ENCODE measurements around the gene TAC4. TPM values are rescaled to one million over a fixed set of nuclear protein-coding genes. Genes with fewer than 3 reads are reported as not detected.

Gene TAC4
- total RNA-seq, 1 experiment from 2014 or later = not detected

GRCh38 chr17:49872754-49873377 lies 25.0 kb upstream of the TAC4 start:
- no peaks in the 10 kb centered on the region for H3K36me3 ChIP-seq (ENCODE audit: insufficient read depth, low read length, poor library complexity, severe bottlenecking)
- H3K4me1 ChIP-seq (ENCODE audit: insufficient read depth, low read length, poor library complexity, severe bottlenecking) = no peaks in the 10 kb centered on the region
- intact Hi-C loops (cut with micrococcal nuclease; ENCODE audit: unreplicated experiment) = no loop called here
- TF ChIP-seq, protein P1, sequence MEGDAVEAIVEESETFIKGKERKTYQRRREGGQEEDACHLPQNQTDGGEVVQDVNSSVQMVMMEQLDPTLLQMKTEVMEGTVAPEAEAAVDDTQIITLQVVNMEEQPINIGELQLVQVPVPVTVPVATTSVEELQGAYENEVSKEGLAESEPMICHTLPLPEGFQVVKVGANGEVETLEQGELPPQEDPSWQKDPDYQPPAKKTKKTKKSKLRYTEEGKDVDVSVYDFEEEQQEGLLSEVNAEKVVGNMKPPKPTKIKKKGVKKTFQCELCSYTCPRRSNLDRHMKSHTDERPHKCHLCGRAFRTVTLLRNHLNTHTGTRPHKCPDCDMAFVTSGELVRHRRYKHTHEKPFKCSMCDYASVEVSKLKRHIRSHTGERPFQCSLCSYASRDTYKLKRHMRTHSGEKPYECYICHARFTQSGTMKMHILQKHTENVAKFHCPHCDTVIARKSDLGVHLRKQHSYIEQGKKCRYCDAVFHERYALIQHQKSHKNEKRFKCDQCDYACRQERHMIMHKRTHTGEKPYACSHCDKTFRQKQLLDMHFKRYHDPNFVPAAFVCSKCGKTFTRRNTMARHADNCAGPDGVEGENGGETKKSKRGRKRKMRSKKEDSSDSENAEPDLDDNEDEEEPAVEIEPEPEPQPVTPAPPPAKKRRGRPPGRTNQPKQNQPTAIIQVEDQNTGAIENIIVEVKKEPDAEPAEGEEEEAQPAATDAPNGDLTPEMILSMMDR (conservative IDR thresholded peaks at IDR 0.05; ENCODE audit: low read depth, low read length) = no peak
- no peak for TF ChIP-seq EZH2 (IDR thresholded peaks at IDR 0.05; ENCODE audit: borderline replicate concordance, low read depth, low read length, poor library complexity, severe bottlenecking)
- H3K9me3 ChIP-seq (ENCODE audit: low read depth, low read length, poor library complexity, severe bottlenecking) = no peaks in the 10 kb centered on the region
- CTCF ChIA-PET = interaction anchor here (0.6 kb wide), 2 partner anchors 11 to 229 kb away, joined by 4 to 7 read pairs; no protein-coding TSS in a partner anchor
- POLR2A ChIA-PET (ENCODE audit: low non-redundant PET) = interaction anchor here (0.5 kb wide), 1 partner anchor 135 kb away, joined by 3 read pairs; no protein-coding TSS in a partner anchor
- BruUV-seq (replicated peaks) = no TSS peak
- no peak for DNase-seq (ENCODE audit: low spot score)
- no peak overlapping the region for H3K27ac ChIP-seq (ENCODE audit: low read depth, low read length, poor library complexity, severe bottlenecking)
- no peak overlapping the region for H3K4me3 ChIP-seq (ENCODE audit: low read depth, low read length, poor library complexity, severe bottlenecking)
- peaks cover 4% of the 10 kb centered on the region for H3K27me3 ChIP-seq (replicated peaks; ENCODE audit: insufficient read depth, low read depth, low read length, poor library complexity)

DNA sequence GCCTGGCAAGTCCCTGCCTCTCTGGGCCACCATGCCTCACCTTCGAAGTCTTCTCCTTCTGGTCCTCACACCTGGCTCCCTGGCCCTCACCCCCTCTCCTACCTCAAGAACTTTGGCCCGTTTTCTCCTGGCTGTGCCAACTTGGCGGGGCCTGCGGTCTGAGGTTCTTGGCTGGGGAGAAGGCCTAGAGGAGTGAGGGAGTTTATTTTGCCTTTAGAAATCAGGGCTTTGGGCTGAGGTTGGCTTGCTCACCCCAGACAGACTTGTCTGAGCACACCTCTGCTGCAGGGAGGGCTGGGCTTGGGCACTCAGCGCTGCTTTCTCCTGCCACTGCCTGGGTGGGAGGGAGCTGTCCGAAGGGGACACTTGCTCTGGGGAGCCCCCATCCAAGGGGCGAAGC lies 23.3 kb upstream of the TAC4 start:
- Histone ChIP-seq H3K36me3 (ENCODE audit: insufficient read depth, low read length, poor library complexity, severe bottlenecking) (no peaks in the 10 kb centered on the region), H3K27me3 (replicated peaks; ENCODE audit: insufficient read depth, low read depth, low read length, poor library complexity) (no peaks in the 10 kb centered on the region), H3K4me1 (ENCODE audit: insufficient read depth, low read length, poor library complexity, severe bottlenecking) (no peaks in the 10 kb centered on the region), H3K27ac (ENCODE audit: low read depth, low read length, poor library complexity, severe bottlenecking) (no peak overlapping the region), H3K4me3 (ENCODE audit: low read depth, low read length, poor library complexity, severe bottlenecking) (no peak overlapping the region), H3K9me3 (ENCODE audit: low read depth, low read length, poor library complexity, severe bottlenecking) (no peaks in the 10 kb centered on the region)
- intact Hi-C loops (cut with micrococcal nuclease; ENCODE audit: unreplicated experiment) = no loop called here
- no TSS peak for BruUV-seq (replicated peaks)
- CTCF ChIA-PET = no interaction called here
- POLR2A ChIA-PET (ENCODE audit: low non-redundant PET) = interaction anchor here (0.6 kb wide), 1 partner anchor 115 kb away, joined by 5 read pairs; no protein-coding TSS in a partner anchor
- no peak for DNase-seq (ENCODE audit: low spot score)
- TF ChIP-seq EZH2 (IDR thresholded peaks at IDR 0.05; ENCODE audit: borderline replicate concordance, low read depth, low read length, poor library complexity, severe bottlenecking) = no peak
- TF ChIP-seq, protein P1 (conservative IDR thresholded peaks at IDR 0.05; ENCODE audit: low read depth, low read length) = no peak

DNA sequence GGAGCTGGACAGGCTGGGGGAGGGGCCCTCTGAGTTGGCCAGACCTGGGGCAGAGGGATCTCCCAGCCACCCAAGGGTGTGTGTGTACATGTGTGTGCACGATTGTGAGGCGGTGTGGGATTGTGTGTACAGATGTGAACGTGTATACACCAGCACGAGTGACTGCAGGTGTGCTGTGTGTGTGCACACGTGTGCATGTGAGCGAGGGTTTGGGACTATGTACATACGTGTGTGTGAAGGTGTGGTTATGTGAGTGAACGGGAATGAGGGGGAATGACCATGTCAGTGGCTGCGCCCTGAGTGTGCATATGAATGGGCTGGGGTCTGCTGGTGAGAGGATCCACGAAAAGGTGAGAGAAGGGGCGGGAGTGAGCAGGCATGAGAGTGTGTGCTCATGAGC lies 22.4 kb upstream of the TAC4 start:
- no peak for DNase-seq (ENCODE audit: low spot score)
- no peaks in the 10 kb centered on the region for H3K27me3 ChIP-seq (replicated peaks; ENCODE audit: insufficient read depth, low read depth, low read length, poor library complexity)
- no TSS peak for BruUV-seq (replicated peaks)
- H3K9me3 ChIP-seq (ENCODE audit: low read depth, low read length, poor library complexity, severe bottlenecking) = no peaks in the 10 kb centered on the region
- no peak overlapping the region for H3K4me3 ChIP-seq (ENCODE audit: low read depth, low read length, poor library complexity, severe bottlenecking)
- POLR2A ChIA-PET (ENCODE audit: low non-redundant PET) = no interaction called here
- intact Hi-C loops (cut with micrococcal nuclease; ENCODE audit: unreplicated experiment) = no loop called here
- no peaks in the 10 kb centered on the region for H3K4me1 ChIP-seq (ENCODE audit: insufficient read depth, low read length, poor library complexity, severe bottlenecking)
- TF ChIP-seq, protein P1 (conservative IDR thresholded peaks at IDR 0.05; ENCODE audit: low read depth, low read length) = no peak
- TF ChIP-seq EZH2 (IDR thresholded peaks at IDR 0.05; ENCODE audit: borderline replicate concordance, low read depth, low read length, poor library complexity, severe bottlenecking) = no peak
- H3K36me3 ChIP-seq (ENCODE audit: insufficient read depth, low read length, poor library complexity, severe bottlenecking) = no peaks in the 10 kb centered on the region
- CTCF ChIA-PET = no interaction called here
- no peak overlapping the region for H3K27ac ChIP-seq (ENCODE audit: low read depth, low read length, poor library complexity, severe bottlenecking)

Data from A673 (cell line).